Measurements from ENCODE around the gene KRTAP20-2.

The KRTAP20-2 gene

DNA sequence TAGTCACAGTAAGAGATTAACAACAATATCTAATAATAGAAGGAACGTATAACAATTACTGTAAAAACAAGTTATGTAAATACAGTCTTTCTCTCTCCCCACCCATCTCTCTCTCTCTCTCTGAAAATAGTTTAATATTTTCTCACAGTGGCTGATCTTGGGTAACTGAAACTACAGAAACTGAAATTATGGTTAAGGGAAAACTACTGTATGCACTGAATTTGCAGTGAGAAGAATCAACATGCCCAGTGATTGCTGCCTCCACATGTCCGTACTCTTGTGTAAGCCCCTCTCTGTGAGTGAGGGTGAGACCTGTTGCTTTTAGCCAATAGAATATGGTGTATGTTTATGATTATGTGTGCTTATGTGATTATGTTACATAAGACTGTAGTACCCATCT, 22.9 kb upstream of the KRTAP20-2 start:
- TF ChIP-seq, protein P1, sequence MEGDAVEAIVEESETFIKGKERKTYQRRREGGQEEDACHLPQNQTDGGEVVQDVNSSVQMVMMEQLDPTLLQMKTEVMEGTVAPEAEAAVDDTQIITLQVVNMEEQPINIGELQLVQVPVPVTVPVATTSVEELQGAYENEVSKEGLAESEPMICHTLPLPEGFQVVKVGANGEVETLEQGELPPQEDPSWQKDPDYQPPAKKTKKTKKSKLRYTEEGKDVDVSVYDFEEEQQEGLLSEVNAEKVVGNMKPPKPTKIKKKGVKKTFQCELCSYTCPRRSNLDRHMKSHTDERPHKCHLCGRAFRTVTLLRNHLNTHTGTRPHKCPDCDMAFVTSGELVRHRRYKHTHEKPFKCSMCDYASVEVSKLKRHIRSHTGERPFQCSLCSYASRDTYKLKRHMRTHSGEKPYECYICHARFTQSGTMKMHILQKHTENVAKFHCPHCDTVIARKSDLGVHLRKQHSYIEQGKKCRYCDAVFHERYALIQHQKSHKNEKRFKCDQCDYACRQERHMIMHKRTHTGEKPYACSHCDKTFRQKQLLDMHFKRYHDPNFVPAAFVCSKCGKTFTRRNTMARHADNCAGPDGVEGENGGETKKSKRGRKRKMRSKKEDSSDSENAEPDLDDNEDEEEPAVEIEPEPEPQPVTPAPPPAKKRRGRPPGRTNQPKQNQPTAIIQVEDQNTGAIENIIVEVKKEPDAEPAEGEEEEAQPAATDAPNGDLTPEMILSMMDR (IDR thresholded peaks at IDR 0.05; ENCODE audit: borderline replicate concordance, control extremely low read depth, extremely low read depth, insufficient read depth, missing control alignments) = no peak
- no peak for DNase-seq (ENCODE audit: low spot score)

DNA sequence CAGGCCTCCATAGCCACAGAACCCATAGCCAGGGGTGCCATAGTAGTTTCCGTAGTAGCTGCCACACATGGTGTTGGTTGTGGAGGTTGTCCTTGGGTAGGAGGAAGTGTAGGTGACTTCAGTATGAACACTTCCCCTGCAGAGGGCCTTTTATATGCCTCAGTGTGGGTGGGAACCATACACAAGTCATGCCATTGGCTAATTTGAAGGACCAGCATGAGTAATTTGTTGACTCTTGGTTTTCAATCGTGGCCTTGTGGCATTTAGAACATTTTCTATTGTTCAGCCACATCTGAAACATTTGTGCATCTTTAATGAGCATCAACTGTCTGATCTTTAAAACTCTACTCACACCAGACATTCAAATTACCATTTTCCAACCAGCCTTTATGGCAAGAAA, 21.2 kb upstream of the KRTAP20-2 start, which contains the start of gene KRTAP6-1:
Gene KRTAP6-1, minus strand, starts transcription at position 95 of the 400 bp plus-strand sequence. Its CDS starts 26 bp downstream, at position 69.
- in situ Hi-C loops (cut with MboI; ENCODE audit: low sequenced_read_pairs, unreplicated experiment) = no loop called here
- DNase-seq (ENCODE audit: low spot score) = no peak
- TF ChIP-seq, protein P1 (IDR thresholded peaks at IDR 0.05; ENCODE audit: borderline replicate concordance, control extremely low read depth, extremely low read depth, insufficient read depth, missing control alignments) = no peak

More for the DNA sequence above, 22.9 kb upstream of the KRTAP20-2 start:
- in situ Hi-C loops (cut with MboI; ENCODE audit: low sequenced_read_pairs, unreplicated experiment) = no loop called here

DNA sequence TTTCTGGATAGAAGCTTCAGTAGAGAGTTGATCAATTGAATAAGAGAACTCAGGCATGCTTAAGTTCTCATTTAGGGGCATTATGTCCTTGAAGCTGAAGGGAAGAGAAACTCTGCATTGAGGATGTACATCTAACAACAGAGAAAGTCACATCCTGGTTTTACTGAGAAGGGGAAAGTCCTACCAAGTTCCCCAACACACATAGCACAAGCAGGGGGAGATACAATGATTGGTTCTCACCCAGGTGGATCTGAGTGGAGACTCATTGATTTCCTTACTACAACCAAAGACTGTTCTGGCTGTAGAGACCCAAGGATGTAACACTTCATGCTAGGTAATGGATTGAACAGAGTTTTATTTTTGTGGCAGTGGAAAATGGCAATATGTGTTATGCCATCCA, 19.8 kb upstream of the KRTAP20-2 start:
- TF ChIP-seq, protein P1 (IDR thresholded peaks at IDR 0.05; ENCODE audit: borderline replicate concordance, control extremely low read depth, extremely low read depth, insufficient read depth, missing control alignments) = no peak
- in situ Hi-C loops (cut with MboI; ENCODE audit: low sequenced_read_pairs, unreplicated experiment) = no loop called here
- no peak for DNase-seq (ENCODE audit: low spot score)

DNA sequence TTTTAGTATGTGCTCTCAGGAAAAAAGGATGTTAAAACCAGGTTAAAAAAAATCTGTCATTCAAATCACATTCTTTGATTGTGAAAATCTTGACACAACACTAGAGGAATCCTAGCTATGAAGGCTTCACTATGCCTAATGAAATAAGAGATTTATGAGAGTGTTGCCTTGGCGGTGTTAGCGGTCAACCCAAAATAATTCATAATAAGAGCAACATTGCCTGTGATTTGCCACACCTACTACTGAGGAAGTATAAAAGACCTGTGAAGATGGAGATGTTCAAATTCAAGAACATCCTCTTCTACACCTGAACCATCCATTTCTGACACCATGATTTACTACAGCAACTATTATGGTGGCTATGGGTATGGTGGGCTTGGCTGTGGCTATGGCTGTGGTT, 18.9 kb upstream of the KRTAP20-2 start, which contains the start of gene KRTAP20-1:
Gene KRTAP20-1, plus strand, starts transcription at position 301 of the 400 bp plus-strand sequence. Its CDS starts 30 bp downstream, at position 331.
- DNase-seq (ENCODE audit: low spot score) = no peak
- in situ Hi-C loops (cut with MboI; ENCODE audit: low sequenced_read_pairs, unreplicated experiment) = no loop called here
- TF ChIP-seq, protein P1 (IDR thresholded peaks at IDR 0.05; ENCODE audit: borderline replicate concordance, control extremely low read depth, extremely low read depth, insufficient read depth, missing control alignments) = no peak

DNA sequence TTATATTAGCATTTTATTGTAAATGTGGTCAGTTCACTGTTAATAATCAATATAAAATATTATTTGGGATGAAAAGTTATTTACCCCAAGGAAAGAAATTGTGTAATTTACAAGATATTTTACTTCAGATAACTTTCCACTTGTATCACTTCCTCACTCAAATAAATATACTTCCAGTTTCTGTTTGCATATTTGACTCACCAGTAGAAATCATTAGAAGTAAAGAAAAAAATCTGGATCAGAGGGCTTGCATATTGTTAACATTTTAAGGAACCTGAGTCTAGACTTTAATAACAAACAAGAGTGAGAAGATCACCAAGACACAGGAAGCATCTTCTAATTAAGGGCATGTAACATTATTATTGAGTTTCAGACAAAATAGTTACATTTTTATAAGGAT, 14.9 kb upstream of the KRTAP20-2 start:
- TF ChIP-seq, protein P1 (IDR thresholded peaks at IDR 0.05; ENCODE audit: borderline replicate concordance, control extremely low read depth, extremely low read depth, insufficient read depth, missing control alignments) = no peak
- in situ Hi-C loops (cut with MboI; ENCODE audit: low sequenced_read_pairs, unreplicated experiment) = no loop called here
- DNase-seq (ENCODE audit: low spot score) = no peak

DNA sequence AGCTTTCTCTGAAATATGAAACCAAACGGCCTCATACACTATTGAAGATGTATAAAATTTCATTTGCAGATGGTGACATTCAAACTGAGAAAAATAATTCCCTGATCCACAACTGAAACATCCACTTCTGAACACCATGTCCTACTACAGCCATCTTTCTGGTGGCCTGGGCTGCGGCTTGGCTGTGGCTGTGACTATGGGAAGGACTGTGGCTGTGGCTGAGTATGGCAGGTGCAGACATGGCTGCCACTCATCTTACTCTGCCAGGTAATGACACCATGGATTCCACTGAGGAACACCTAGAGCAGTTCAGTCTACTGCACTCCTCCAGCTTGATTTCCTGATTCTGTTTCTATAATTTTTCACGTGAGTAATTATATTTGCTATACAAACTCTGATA, 14.5 kb upstream of the KRTAP20-2 start, which contains the start of gene KRTAP20-4:
Gene KRTAP20-4, plus strand, starts transcription at position 106 of the 400 bp plus-strand sequence.
- TF ChIP-seq, protein P1 (IDR thresholded peaks at IDR 0.05; ENCODE audit: borderline replicate concordance, control extremely low read depth, extremely low read depth, insufficient read depth, missing control alignments) = no peak
- in situ Hi-C loops (cut with MboI; ENCODE audit: low sequenced_read_pairs, unreplicated experiment) = no loop called here
- no peak for DNase-seq (ENCODE audit: low spot score)
